Endothelial cell of umbilical vein (primary cell): ENCODE measurements around the gene TTLL9. TPM values are rescaled to one million over a fixed set of nuclear protein-coding genes. Genes with fewer than 3 reads are reported as not detected.

ENCODE experiments used
- BruUV-seq: library from RNA; stranded (reverse); fragments of 400-500 nt; replicated peaks from 2 replicates; lab custom pipeline; 2021; lab: Mats Ljungman, UMichigan
- CTCF ChIA-PET: fragments of 300-600, 350-600 bp; sonication (Branson Sonifier 250); formaldehyde crosslinking; loops from one replicate; lab custom pipeline; 2021; ENCODE audit warnings: antibody characterized with exemption, inconsistent platforms; lab: Charles Lee
- POLR2A ChIA-PET: fragments of 300-600, 350-600 bp; sonication (Branson Sonifier 250); formaldehyde crosslinking; loops from one replicate; lab custom pipeline; 2021; ENCODE audit warnings: antibody characterized with exemption, inconsistent platforms; lab: Charles Lee
- DNase-seq: peaks from one replicate; pipeline ENCODE4 v3.0.0-alpha.2; 2011; ENCODE audit warnings: low read depth, low spot score
- FAIRE-seq: peaks from 2 replicates; lab custom pipeline; 2011; peaks lifted over from hg19 to GRCh38; lab: Jason Lieb, UNC
- H2AFZ ChIP-seq: 2 replicates; pipeline ENCODE4 v1.6.0; 2012; ENCODE audit warnings: low read depth, low read length, control low read depth, inconsistent platforms
- H3K27ac ChIP-seq: 2 replicates; pipeline ENCODE4 v1.5.1; 2011; ENCODE audit warnings: low read depth, mild to moderate bottlenecking, control low read depth, low read length, moderate library complexity; ENCODE audit not compliant: insufficient read depth
- H3K27me3 ChIP-seq, 2 experiments: 2 replicates each; pipeline versions ENCODE4 v1.6.0 to v1.6.1; 2011; ENCODE audit warnings: low read length in 2 of 2, mixed read lengths in 1 of 2; ENCODE audit not compliant: control insufficient read depth in 2 of 2, insufficient read depth in 2 of 2
- H3K36me3 ChIP-seq, 2 experiments: 2 replicates in 1 of 2; 3 replicates in 1 of 2; pipeline ENCODE4 v1.5.1; 2011; ENCODE audit warnings: low read length in 2 of 2, mild to moderate bottlenecking in 1 of 2, moderate library complexity in 1 of 2; ENCODE audit not compliant: control insufficient read depth in 2 of 2, insufficient read depth in 2 of 2; ENCODE audit errors: extremely low read depth in 1 of 2
- H3K4me1 ChIP-seq: 3 replicates; pipeline ENCODE4 v1.5.1; 2011; ENCODE audit warnings: mild to moderate bottlenecking, low read length; ENCODE audit not compliant: control insufficient read depth, insufficient read depth; ENCODE audit errors: extremely low read depth
- H3K4me2 ChIP-seq: 2 replicates; pipeline ENCODE4 v1.6.1; 2011; ENCODE audit warnings: low read length, control low read depth, mixed read lengths; ENCODE audit not compliant: insufficient read depth
- H3K4me3 ChIP-seq, 3 experiments: fragments of 200-600 bp in 1 of 3; sonication (generic), shearing (Covaris generic) in 1 of 3; replicated peaks in 1 of 3; 2 replicates each; pipeline ENCODE4 v1.5.1; 2011 to 2016; ENCODE audit warnings: control low read depth in 3 of 3, low read length in 3 of 3, mild to moderate bottlenecking in 2 of 3, inconsistent platforms in 1 of 3, low read depth in 1 of 3, moderate library complexity in 1 of 3; ENCODE audit not compliant: insufficient read depth in 1 of 3
- H3K79me2 ChIP-seq: 2 replicates; pipeline ENCODE4 v1.6.0; 2012; ENCODE audit warnings: low read length, inconsistent platforms; ENCODE audit not compliant: control insufficient read depth, insufficient read depth
- H3K9ac ChIP-seq: replicated peaks from 2 replicates; pipeline ENCODE3; 2011; ENCODE audit warnings: low read length, control low read depth; ENCODE audit not compliant: insufficient read depth; ENCODE audit errors: extremely low read depth
- H3K9me1 ChIP-seq: replicated peaks from 3 replicates; pipeline ENCODE4 v1.6.0; 2011; ENCODE audit warnings: mild to moderate bottlenecking, low read length; ENCODE audit not compliant: control insufficient read depth, insufficient read depth; ENCODE audit errors: extremely low read depth
- H3K9me3 ChIP-seq: replicated peaks from 2 replicates; pipeline ENCODE4 v1.5.1; 2012; ENCODE audit warnings: low read length, inconsistent platforms; ENCODE audit not compliant: control insufficient read depth, insufficient read depth
- H4K20me1 ChIP-seq: replicated peaks from 2 replicates; pipeline ENCODE3; 2011; ENCODE audit warnings: mild to moderate bottlenecking, low read length; ENCODE audit not compliant: control insufficient read depth, insufficient read depth; ENCODE audit errors: extremely low read depth
- EZH2 ChIP-seq: IDR thresholded peaks from 2 replicates; pipeline ENCODE4 v1.6.1; 2012; ENCODE audit warnings: borderline replicate concordance, low read depth, mild to moderate bottlenecking, moderate library complexity, low read length, inconsistent platforms; ENCODE audit not compliant: severe bottlenecking
- FOS ChIP-seq: IDR thresholded peaks from 2 replicates; pipeline ENCODE4 v1.6.1; 2011; ENCODE audit warnings: mild to moderate bottlenecking, low read length, moderate library complexity, borderline replicate concordance; ENCODE audit not compliant: insufficient read depth
- GATA2 ChIP-seq: IDR thresholded peaks from 2 replicates; pipeline ENCODE4 v1.7.0; 2011; ENCODE audit warnings: low read depth, mild to moderate bottlenecking, moderate library complexity, mixed read lengths, low read length; ENCODE audit not compliant: insufficient read length, insufficient read depth
- JUN ChIP-seq: IDR thresholded peaks from 2 replicates; pipeline ENCODE4 v1.6.1; 2011; ENCODE audit warnings: borderline replicate concordance, low read depth; ENCODE audit not compliant: insufficient read length, insufficient read depth
- MYC ChIP-seq: IDR thresholded peaks from one replicate; pipeline ENCODE4 v1.6.1; 2011; ENCODE audit warnings: mild to moderate bottlenecking, low read depth, low read length
- POLR2A ChIP-seq: IDR thresholded peaks from 2 replicates; pipeline ENCODE4 v1.6.1; 2012; ENCODE audit warnings: low read depth, mild to moderate bottlenecking, control low read depth, low read length
- POLR2AphosphoS5 ChIP-seq: IDR thresholded peaks from 2 replicates; pipeline ENCODE4 v1.6.1; 2012; ENCODE audit warnings: low read depth, mild to moderate bottlenecking, control low read depth, low read length, moderate library complexity; ENCODE audit not compliant: insufficient read depth
- dilution Hi-C: fragments of 300-500 bp; cut with MboI; formaldehyde crosslinking; loops from one replicate; pipeline ENCODE4 v1.15.0; 2019; ENCODE audit warnings: low sequenced_read_pairs; ENCODE audit not compliant: extremely low pct_ligation_motif_present
- intact Hi-C: fragments of 100-400 bp; cut with micrococcal nuclease; formaldehyde crosslinking; loops from one replicate; pipeline ENCODE4 v1.10.0; 2022
- polyA plus RNA-seq, 4 experiments: library from polyadenylated mRNA; depleted of rRNA in 3 of 4; stranded (reverse) in 3 of 4; unstranded in 1 of 4; fragments of >200 nt; gene quantifications; 2 replicates each; pipeline versions ENCODE4 v1.2.1 to v1.2.3, GENCODE V29; 2011 to 2012; ENCODE audit warnings: missing spikeins in 1 of 4
- total RNA-seq: library from RNA; stranded (reverse); gene quantifications from 2 replicates; pipeline ENCODE4 v1.2.3, GENCODE V29; 2021
- TF ChIP-seq, protein P1 (sequence below), 2 donors: IDR thresholded peaks; 1 replicate in 1 of 2; 2 replicates in 1 of 2; pipeline ENCODE4 v1.5.1; 2011; ENCODE audit warnings: low read length in 2 of 2, mild to moderate bottlenecking in 2 of 2, moderate library complexity in 2 of 2, control low read depth in 1 of 2, inconsistent platforms in 1 of 2, low read depth in 1 of 2; ENCODE audit not compliant: insufficient read depth in 1 of 2; ENCODE audit errors: extremely low read depth in 1 of 2
- TF ChIP-seq, protein P2 (sequence below): IDR thresholded peaks from 2 replicates; pipeline ENCODE4 v1.6.1; 2011; ENCODE audit not compliant: insufficient read depth, insufficient read length

TTLL9 gene
- total and polyA plus RNA-seq, 2 donors (not counting 3 experiments of a cell fraction or from before 2014, with no cell fraction given): 0.03 TPM; not detected in 1

DNA sequence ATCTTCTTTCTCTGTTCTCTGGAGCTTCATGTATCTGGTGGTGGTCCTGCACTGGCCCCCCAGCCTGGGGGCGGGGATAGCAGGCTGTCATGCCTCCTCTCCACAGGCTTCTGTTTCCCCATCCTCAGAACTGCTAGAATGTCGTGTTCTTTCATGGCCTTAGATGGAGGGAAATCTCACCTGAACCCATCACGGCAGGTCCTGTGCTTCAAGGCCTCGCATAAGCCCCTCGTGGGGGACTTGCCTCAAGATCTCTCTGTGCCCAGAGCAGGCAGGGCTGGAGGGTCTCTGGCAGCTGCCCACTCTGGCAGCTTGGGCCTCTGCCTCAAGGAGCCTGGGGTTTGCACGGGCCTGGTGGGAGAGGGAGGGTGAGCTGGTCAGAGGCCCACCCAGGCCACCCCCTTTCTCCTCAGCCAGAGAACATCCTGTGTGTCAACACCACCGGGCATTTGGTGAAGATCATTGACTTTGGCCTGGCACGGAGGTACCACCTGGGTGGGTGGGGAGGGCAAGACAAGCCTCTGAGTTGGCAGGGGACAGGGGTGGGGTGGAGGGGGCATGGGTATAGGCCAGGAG lies 39.9 kb upstream of the TTLL9 start:
- no peak for DNase-seq
- TF ChIP-seq FOS (no peak), GATA2 (no peak), POLR2AphosphoS5 (no peak), EZH2 (no peak), MYC (no peak), POLR2A (no peak), JUN (no peak)
- TF ChIP-seq, protein P1, sequence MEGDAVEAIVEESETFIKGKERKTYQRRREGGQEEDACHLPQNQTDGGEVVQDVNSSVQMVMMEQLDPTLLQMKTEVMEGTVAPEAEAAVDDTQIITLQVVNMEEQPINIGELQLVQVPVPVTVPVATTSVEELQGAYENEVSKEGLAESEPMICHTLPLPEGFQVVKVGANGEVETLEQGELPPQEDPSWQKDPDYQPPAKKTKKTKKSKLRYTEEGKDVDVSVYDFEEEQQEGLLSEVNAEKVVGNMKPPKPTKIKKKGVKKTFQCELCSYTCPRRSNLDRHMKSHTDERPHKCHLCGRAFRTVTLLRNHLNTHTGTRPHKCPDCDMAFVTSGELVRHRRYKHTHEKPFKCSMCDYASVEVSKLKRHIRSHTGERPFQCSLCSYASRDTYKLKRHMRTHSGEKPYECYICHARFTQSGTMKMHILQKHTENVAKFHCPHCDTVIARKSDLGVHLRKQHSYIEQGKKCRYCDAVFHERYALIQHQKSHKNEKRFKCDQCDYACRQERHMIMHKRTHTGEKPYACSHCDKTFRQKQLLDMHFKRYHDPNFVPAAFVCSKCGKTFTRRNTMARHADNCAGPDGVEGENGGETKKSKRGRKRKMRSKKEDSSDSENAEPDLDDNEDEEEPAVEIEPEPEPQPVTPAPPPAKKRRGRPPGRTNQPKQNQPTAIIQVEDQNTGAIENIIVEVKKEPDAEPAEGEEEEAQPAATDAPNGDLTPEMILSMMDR (IDR thresholded peaks at IDR 0.05; ENCODE audit: extremely low read depth in 1 of 2, insufficient read depth in 1 of 2, low read depth in 1 of 2, low read length in 2 of 2): no peak
- TF ChIP-seq, protein P2, sequence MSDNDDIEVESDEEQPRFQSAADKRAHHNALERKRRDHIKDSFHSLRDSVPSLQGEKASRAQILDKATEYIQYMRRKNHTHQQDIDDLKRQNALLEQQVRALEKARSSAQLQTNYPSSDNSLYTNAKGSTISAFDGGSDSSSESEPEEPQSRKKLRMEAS: no peak

More for the DNA sequence above, 39.9 kb upstream of the TTLL9 start:
- no peak overlapping the region for H2AFZ ChIP-seq
- H3K79me2 ChIP-seq: no peaks in the 10 kb centered on the region
- no peak overlapping the region for H3K4me2 ChIP-seq
- no peaks in the 10 kb centered on the region for H3K9me3 ChIP-seq
- POLR2A ChIA-PET: no interaction called here
- no peak for FAIRE-seq
- no peak overlapping the region for H3K27ac ChIP-seq
- H3K9ac ChIP-seq: no peak overlapping the region
- no peaks in the 10 kb centered on the region for H3K9me1 ChIP-seq
- BruUV-seq: no TSS peak
- H3K4me3 ChIP-seq: no peak overlapping the region
- CTCF ChIA-PET: interaction anchor here (25.3 kb wide), 1 partner anchor 20 kb away, joined by 619 read pairs; the partner anchor contains the start of gene FOXS1
- intact Hi-C loops (no loop called here), dilution Hi-C loops (no loop called here)
- H3K4me1 ChIP-seq: peaks cover 10% of the 10 kb centered on the region
- no peaks in the 10 kb centered on the region for H3K27me3 ChIP-seq
- no peaks in the 10 kb centered on the region for H3K36me3 ChIP-seq
- no peaks in the 10 kb centered on the region for H4K20me1 ChIP-seq
